ENCODE data around the gene NFATC1. TPM values are rescaled to one million over a fixed set of nuclear protein-coding genes. Genes with fewer than 3 reads are reported as not detected.

The NFATC1 gene
- total RNA-seq, 1 donor from 2014 or later: 17.0 TPM

- DNase-seq: peak; percentile 47
Measured at GRCh38 chr18:79523736-79524180, 128.0 kb downstream of the NFATC1 start.

- DNase-seq: no peak
Measured at GRCh38 chr18:79524181-79525078, 128.7 kb downstream of the NFATC1 start.

- peak; percentile 55 for DNase-seq
Measured at GRCh38 chr18:79525556-79526467, 130.1 kb downstream of the NFATC1 start.

GRCh38 chr18:79526468-79527460 is 131.0 kb downstream of the NFATC1 start:
- DNase-seq: no peak

- DNase-seq: no peak
Measured at GRCh38 chr18:79527656-79528315, 132.1 kb downstream of the NFATC1 start.

- no peak for DNase-seq
Measured at GRCh38 chr18:79528316-79528695, 132.6 kb downstream of the NFATC1 start.

- DNase-seq: peak; percentile 93
Measured at GRCh38 chr18:79528846-79529245, 133.1 kb downstream of the NFATC1 start.

- DNase-seq: no peak
Measured at GRCh38 chr18:79529296-79529695, 133.6 kb downstream of the NFATC1 start.

GRCh38 chr18:79529991-79530390 is 134.3 kb downstream of the NFATC1 start:
- no peak for DNase-seq

GRCh38 chr18:79530821-79531220 is 135.1 kb downstream of the NFATC1 start:
- DNase-seq: no peak

- DNase-seq: no peak
Measured at GRCh38 chr18:79531386-79531785, 135.7 kb downstream of the NFATC1 start.

GRCh38 chr18:79531926-79532312 is 136.2 kb downstream of the NFATC1 start:
- no peak for DNase-seq

GRCh38 chr18:79532313-79533007 is 136.7 kb downstream of the NFATC1 start:
- no peak for DNase-seq

GRCh38 chr18:79533146-79533545 is 137.4 kb downstream of the NFATC1 start:
- DNase-seq: no peak

GRCh38 chr18:79533591-79533990 is 137.9 kb downstream of the NFATC1 start:
- DNase-seq: no peak

- no peak for DNase-seq
Measured at GRCh38 chr18:79534356-79534755, 138.6 kb downstream of the NFATC1 start.

GRCh38 chr18:79537758-79538157 is 142.0 kb downstream of the NFATC1 start:
- no peak for DNase-seq

GRCh38 chr18:79538635-79539034 is 142.9 kb downstream of the NFATC1 start:
- no peak for DNase-seq

GRCh38 chr18:79540161-79540903 is 144.6 kb downstream of the NFATC1 start:
- DNase-seq: no peak

GRCh38 chr18:79540904-79541282 is 145.2 kb downstream of the NFATC1 start:
- no peak for DNase-seq

Data from dermis blood vessel endothelial cell (primary cell).